Loucy (cell line): ENCODE data around the gene CDH4.

ENCODE experiments used
- H2AFZ ChIP-seq: fragments of 200-600 bp; sonication (generic); 2 replicates; pipeline ENCODE4 v1.6.0; 2016; ENCODE audit warnings: antibody characterized with exemption, mild to moderate bottlenecking, low read length, moderate library complexity
- H3F3A ChIP-seq: fragments of 200-600 bp; 2 replicates; pipeline ENCODE4 v1.6.0; 2016; ENCODE audit warnings: antibody characterized with exemption, low read depth, mild to moderate bottlenecking
- H3K27me3 ChIP-seq: fragments of 200-600 bp; sonication (generic); 2 replicates; pipeline ENCODE4 v1.6.1; 2014; ENCODE audit warnings: low read length, mild to moderate bottlenecking; ENCODE audit not compliant: insufficient read depth, poor library complexity, severe bottlenecking
- H3K36me3 ChIP-seq: fragments of 200-600 bp; sonication (generic); 2 replicates; pipeline ENCODE4 v1.6.1; 2016; ENCODE audit warnings: low read length; ENCODE audit not compliant: insufficient read depth
- H3K4me1 ChIP-seq: fragments of 200-600 bp; sonication (generic); 2 replicates; pipeline ENCODE4 v1.5.1; 2014; ENCODE audit warnings: low read length, mild to moderate bottlenecking; ENCODE audit not compliant: insufficient read depth, poor library complexity, severe bottlenecking
- H3K4me2 ChIP-seq: fragments of 200-600 bp; sonication (generic); 2 replicates; pipeline ENCODE4 v1.6.0; 2014; ENCODE audit warnings: antibody characterized with exemption, low read length, low read depth, mild to moderate bottlenecking; ENCODE audit not compliant: poor library complexity, severe bottlenecking
- H3K4me3 ChIP-seq: fragments of 200-600 bp; sonication (generic); 2 replicates; pipeline ENCODE4 v1.5.1; 2014; ENCODE audit warnings: low read length, mild to moderate bottlenecking, mixed read lengths; ENCODE audit not compliant: poor library complexity, severe bottlenecking
- H3K79me2 ChIP-seq: fragments of 200-600 bp; sonication (generic); 2 replicates; pipeline ENCODE4 v1.6.1; 2014; ENCODE audit warnings: low read length; ENCODE audit not compliant: insufficient read depth
- H3K9ac ChIP-seq: fragments of 200-600 bp; sonication (generic); 2 replicates; pipeline ENCODE4 v1.6.0; 2014; ENCODE audit warnings: mild to moderate bottlenecking, low read depth, low read length, moderate library complexity; ENCODE audit not compliant: poor library complexity, severe bottlenecking
- H3K9me2 ChIP-seq: fragments of 200-600 bp; sonication (generic); replicated peaks from 2 replicates; pipeline ENCODE4 v1.6.1; 2016; ENCODE audit warnings: low read depth, low read length, mixed read lengths
- H3K9me3 ChIP-seq: fragments of 200-600 bp; sonication (generic); 2 replicates; pipeline ENCODE4 v1.6.1; 2014; ENCODE audit warnings: mild to moderate bottlenecking, antibody characterized with exemption, low read length, low read depth; ENCODE audit not compliant: insufficient read depth
- H4K20me1 ChIP-seq: fragments of 200-600 bp; sonication (generic); 2 replicates; pipeline ENCODE4 v1.6.0; 2014; ENCODE audit warnings: antibody characterized with exemption, low read length, mild to moderate bottlenecking; ENCODE audit not compliant: insufficient read depth, poor library complexity, severe bottlenecking
- EZH2phosphoT487 ChIP-seq: fragments of 200-600 bp; IDR thresholded peaks from 2 replicates; pipeline ENCODE4 v1.6.1; 2018; ENCODE audit warnings: antibody characterized with exemption, mild to moderate bottlenecking, moderate library complexity, borderline replicate concordance
- TF ChIP-seq, protein P1 (sequence below): fragments of 200-600 bp; sonication (generic); conservative IDR thresholded peaks from 2 replicates; pipeline ENCODE4 v1.5.1; 2014; ENCODE audit warnings: mild to moderate bottlenecking, antibody characterized with exemption, low read length

CDH4 gene

GRCh38 chr20:61600016-61600415 is 348.0 kb downstream of the CDH4 start:
- TF ChIP-seq EZH2phosphoT487: no peak
- TF ChIP-seq, protein P1, sequence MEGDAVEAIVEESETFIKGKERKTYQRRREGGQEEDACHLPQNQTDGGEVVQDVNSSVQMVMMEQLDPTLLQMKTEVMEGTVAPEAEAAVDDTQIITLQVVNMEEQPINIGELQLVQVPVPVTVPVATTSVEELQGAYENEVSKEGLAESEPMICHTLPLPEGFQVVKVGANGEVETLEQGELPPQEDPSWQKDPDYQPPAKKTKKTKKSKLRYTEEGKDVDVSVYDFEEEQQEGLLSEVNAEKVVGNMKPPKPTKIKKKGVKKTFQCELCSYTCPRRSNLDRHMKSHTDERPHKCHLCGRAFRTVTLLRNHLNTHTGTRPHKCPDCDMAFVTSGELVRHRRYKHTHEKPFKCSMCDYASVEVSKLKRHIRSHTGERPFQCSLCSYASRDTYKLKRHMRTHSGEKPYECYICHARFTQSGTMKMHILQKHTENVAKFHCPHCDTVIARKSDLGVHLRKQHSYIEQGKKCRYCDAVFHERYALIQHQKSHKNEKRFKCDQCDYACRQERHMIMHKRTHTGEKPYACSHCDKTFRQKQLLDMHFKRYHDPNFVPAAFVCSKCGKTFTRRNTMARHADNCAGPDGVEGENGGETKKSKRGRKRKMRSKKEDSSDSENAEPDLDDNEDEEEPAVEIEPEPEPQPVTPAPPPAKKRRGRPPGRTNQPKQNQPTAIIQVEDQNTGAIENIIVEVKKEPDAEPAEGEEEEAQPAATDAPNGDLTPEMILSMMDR: no peak
- H3K4me2 ChIP-seq: no peak overlapping the region
- no peak overlapping the region for H3K4me3 ChIP-seq
- no peaks in the 10 kb centered on the region for H3K9me2 ChIP-seq
- no peaks in the 10 kb centered on the region for H4K20me1 ChIP-seq
- no peaks in the 10 kb centered on the region for H3K27me3 ChIP-seq
- H3K4me1 ChIP-seq: no peaks in the 10 kb centered on the region
- no peak overlapping the region for H2AFZ ChIP-seq
- H3K9me3 ChIP-seq: peaks cover 15% of the 10 kb centered on the region; the same call in 1 of the 2 replicates
- no peaks in the 10 kb centered on the region for H3F3A ChIP-seq
- peaks cover 11% of the 10 kb centered on the region; the same call in 1 of the 2 replicates for H3K36me3 ChIP-seq
- no peak overlapping the region for H3K9ac ChIP-seq
- H3K79me2 ChIP-seq: no peaks in the 10 kb centered on the region

DNA sequence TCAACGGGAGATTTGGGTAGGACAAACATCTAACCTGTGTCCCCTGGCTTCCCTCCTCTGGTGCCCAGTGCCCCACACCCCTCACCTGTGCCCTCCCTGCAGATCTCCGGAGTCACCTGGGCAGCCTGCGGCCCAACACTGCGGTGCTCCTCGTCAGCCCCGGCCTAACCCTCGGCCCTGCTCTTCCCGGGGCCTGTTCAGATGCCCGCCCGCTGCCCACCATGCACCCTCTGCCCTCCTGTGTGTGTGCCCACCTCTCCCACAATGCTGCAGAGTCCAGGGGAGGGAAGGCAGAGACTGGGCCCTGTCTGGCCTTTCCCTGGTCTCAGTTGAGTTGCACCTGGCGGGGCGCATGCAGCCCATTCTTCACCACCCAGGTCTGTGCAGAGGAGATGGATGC is 349.3 kb downstream of the CDH4 start:
- H3K4me3 ChIP-seq: no peak overlapping the region
- H3K79me2 ChIP-seq: no peaks in the 10 kb centered on the region
- H3K9me3 ChIP-seq: peaks cover 9% of the 10 kb centered on the region; the same call in 1 of the 2 replicates
- TF ChIP-seq, protein P1: no peak
- no peak for TF ChIP-seq EZH2phosphoT487
- H3K9ac ChIP-seq: no peak overlapping the region
- no peaks in the 10 kb centered on the region for H3K9me2 ChIP-seq
- H3F3A ChIP-seq: no peaks in the 10 kb centered on the region
- H2AFZ ChIP-seq: no peak overlapping the region
- H3K36me3 ChIP-seq: peaks cover 6% of the 10 kb centered on the region; the same call in 1 of the 2 replicates
- H3K4me2 ChIP-seq: no peak overlapping the region
- no peaks in the 10 kb centered on the region for H4K20me1 ChIP-seq
- no peaks in the 10 kb centered on the region for H3K4me1 ChIP-seq
- no peaks in the 10 kb centered on the region for H3K27me3 ChIP-seq

GRCh38 chr20:61601853-61602252 is 349.8 kb downstream of the CDH4 start:
- Histone ChIP-seq H3K4me2 (no peak overlapping the region), H3K4me3 (no peak overlapping the region), H3K4me1 (no peaks in the 10 kb centered on the region), H3K79me2 (no peaks in the 10 kb centered on the region), H3F3A (no peaks in the 10 kb centered on the region), H3K9me2 (no peaks in the 10 kb centered on the region), H4K20me1 (peaks cover 2% of the 10 kb centered on the region), H3K36me3 (peaks cover 6% of the 10 kb centered on the region; the same call in 1 of the 2 replicates), H3K9ac (no peak overlapping the region), H3K27me3 (no peaks in the 10 kb centered on the region), H3K9me3 (peaks cover 5% of the 10 kb centered on the region; the same call in 1 of the 2 replicates), H2AFZ (no peak overlapping the region)
- TF ChIP-seq, protein P1: no peak
- TF ChIP-seq EZH2phosphoT487: no peak
